ENCODE data around the gene ZFAND6.

- no peak for TF ChIP-seq EZH2 (IDR thresholded peaks at IDR 0.05; ENCODE audit: low read length, missing control alignments)
- TF ChIP-seq, protein P1, sequence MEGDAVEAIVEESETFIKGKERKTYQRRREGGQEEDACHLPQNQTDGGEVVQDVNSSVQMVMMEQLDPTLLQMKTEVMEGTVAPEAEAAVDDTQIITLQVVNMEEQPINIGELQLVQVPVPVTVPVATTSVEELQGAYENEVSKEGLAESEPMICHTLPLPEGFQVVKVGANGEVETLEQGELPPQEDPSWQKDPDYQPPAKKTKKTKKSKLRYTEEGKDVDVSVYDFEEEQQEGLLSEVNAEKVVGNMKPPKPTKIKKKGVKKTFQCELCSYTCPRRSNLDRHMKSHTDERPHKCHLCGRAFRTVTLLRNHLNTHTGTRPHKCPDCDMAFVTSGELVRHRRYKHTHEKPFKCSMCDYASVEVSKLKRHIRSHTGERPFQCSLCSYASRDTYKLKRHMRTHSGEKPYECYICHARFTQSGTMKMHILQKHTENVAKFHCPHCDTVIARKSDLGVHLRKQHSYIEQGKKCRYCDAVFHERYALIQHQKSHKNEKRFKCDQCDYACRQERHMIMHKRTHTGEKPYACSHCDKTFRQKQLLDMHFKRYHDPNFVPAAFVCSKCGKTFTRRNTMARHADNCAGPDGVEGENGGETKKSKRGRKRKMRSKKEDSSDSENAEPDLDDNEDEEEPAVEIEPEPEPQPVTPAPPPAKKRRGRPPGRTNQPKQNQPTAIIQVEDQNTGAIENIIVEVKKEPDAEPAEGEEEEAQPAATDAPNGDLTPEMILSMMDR (conservative IDR thresholded peaks at IDR 0.05 in 1 of 2, IDR thresholded peaks at IDR 0.05 in 1 of 2; ENCODE audit: low read depth in 1 of 2, low read length in 2 of 2), result no peak
Measured at GRCh38 chr15:80132382-80132781, 72.9 kb downstream of the ZFAND6 start.
